Cerebellar cortex (tissue), 1 donor: ENCODE data around the gene FGFR2.

ENCODE experiments used
- DNase-seq: peaks from one replicate; pipeline ENCODE4 v3.0.0-alpha.2; 2015; ENCODE audit warnings: low spot score

Gene FGFR2

GRCh38 chr10:121553511-121554264 lies 44.6 kb downstream of the FGFR2 start:
- DNase-seq: no peak

GRCh38 chr10:121552746-121553145 lies 45.5 kb downstream of the FGFR2 start:
- no peak for DNase-seq

- no peak for DNase-seq
Observed at GRCh38 chr10:121551210-121551885, 46.9 kb downstream of the FGFR2 start.

- no peak for DNase-seq
Observed at GRCh38 chr10:121544301-121544869, 53.9 kb downstream of the FGFR2 start.

GRCh38 chr10:121543545-121543944 lies 54.7 kb downstream of the FGFR2 start:
- no peak for DNase-seq

- DNase-seq: no peak
Observed at GRCh38 chr10:121541450-121542120, 56.7 kb downstream of the FGFR2 start.

- no peak for DNase-seq
Observed at GRCh38 chr10:121540732-121541395, 57.4 kb downstream of the FGFR2 start.

- no peak for DNase-seq
Observed at GRCh38 chr10:121539786-121540185, 58.5 kb downstream of the FGFR2 start.

GRCh38 chr10:121536310-121536913 lies 61.8 kb downstream of the FGFR2 start:
- DNase-seq: no peak

- DNase-seq: no peak
Observed at GRCh38 chr10:121535381-121535780, 62.9 kb downstream of the FGFR2 start.

GRCh38 chr10:121532292-121532864 lies 65.9 kb downstream of the FGFR2 start:
- DNase-seq: no peak

GRCh38 chr10:121531830-121532178 lies 66.4 kb downstream of the FGFR2 start:
- DNase-seq: no peak

GRCh38 chr10:121531076-121531829 lies 67.0 kb downstream of the FGFR2 start:
- DNase-seq: no peak

- DNase-seq: no peak
Observed at GRCh38 chr10:121530481-121531075, 67.7 kb downstream of the FGFR2 start.

GRCh38 chr10:121527690-121528089 lies 70.6 kb downstream of the FGFR2 start:
- no peak for DNase-seq

GRCh38 chr10:121526801-121527221 lies 71.4 kb downstream of the FGFR2 start:
- no peak for DNase-seq

- no peak for DNase-seq
Observed at GRCh38 chr10:121526135-121526790, 72.0 kb downstream of the FGFR2 start.

GRCh38 chr10:121525251-121526134 lies 72.8 kb downstream of the FGFR2 start:
- DNase-seq: no peak
